22Rv1 (cell line): ENCODE results near the gene SIAH3.

ENCODE experiments used
- H3K27ac ChIP-seq: fragments of 450-650 bp; 2 replicates; pipeline ENCODE4 v1.5.1; 2017
- ZFX ChIP-seq: fragments of 450-650 bp; IDR thresholded peaks from 2 replicates; pipeline ENCODE4 v1.6.1; 2017; ENCODE audit warnings: antibody characterized with exemption, borderline replicate concordance
- TF ChIP-seq, protein P1 (sequence below): fragments of 450-650 bp; IDR thresholded peaks from 2 replicates; pipeline ENCODE4 v1.5.1; 2017; ENCODE audit warnings: mild to moderate bottlenecking

SIAH3 gene

GRCh38 chr13:45782327-45783045 is 69.1 kb downstream of the SIAH3 start:
- TF ChIP-seq, protein P1, sequence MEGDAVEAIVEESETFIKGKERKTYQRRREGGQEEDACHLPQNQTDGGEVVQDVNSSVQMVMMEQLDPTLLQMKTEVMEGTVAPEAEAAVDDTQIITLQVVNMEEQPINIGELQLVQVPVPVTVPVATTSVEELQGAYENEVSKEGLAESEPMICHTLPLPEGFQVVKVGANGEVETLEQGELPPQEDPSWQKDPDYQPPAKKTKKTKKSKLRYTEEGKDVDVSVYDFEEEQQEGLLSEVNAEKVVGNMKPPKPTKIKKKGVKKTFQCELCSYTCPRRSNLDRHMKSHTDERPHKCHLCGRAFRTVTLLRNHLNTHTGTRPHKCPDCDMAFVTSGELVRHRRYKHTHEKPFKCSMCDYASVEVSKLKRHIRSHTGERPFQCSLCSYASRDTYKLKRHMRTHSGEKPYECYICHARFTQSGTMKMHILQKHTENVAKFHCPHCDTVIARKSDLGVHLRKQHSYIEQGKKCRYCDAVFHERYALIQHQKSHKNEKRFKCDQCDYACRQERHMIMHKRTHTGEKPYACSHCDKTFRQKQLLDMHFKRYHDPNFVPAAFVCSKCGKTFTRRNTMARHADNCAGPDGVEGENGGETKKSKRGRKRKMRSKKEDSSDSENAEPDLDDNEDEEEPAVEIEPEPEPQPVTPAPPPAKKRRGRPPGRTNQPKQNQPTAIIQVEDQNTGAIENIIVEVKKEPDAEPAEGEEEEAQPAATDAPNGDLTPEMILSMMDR, result no peak
- TF ChIP-seq ZFX, result no peak
- H3K27ac ChIP-seq, result no peak overlapping the region

GRCh38 chr13:45781553-45782326 is 69.8 kb downstream of the SIAH3 start:
- no peak overlapping the region for H3K27ac ChIP-seq
- TF ChIP-seq, protein P1, result no peak
- TF ChIP-seq ZFX, result no peak

DNA sequence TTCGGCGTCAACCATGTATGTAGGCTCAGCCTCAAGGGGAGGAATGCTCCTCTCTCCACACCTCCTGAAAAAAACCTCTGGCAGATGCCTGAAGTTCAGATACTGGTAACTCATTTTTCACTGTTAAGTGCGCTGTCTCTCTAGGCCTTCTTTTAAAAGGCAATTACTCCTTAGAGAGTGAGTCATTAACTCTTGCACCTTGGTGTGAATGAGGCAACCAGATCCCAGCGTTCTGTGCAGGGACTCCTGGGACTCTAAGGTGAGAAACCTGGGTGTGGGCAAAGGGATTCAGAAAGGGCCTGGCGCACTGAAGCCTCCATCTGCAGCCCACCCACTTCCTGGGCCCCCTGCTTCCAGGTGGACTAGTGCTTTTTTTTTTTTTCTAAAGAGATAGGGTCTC is 71.7 kb downstream of the SIAH3 start:
- no peak for TF ChIP-seq ZFX
- TF ChIP-seq, protein P1, result no peak
- H3K27ac ChIP-seq, result no peak overlapping the region

DNA sequence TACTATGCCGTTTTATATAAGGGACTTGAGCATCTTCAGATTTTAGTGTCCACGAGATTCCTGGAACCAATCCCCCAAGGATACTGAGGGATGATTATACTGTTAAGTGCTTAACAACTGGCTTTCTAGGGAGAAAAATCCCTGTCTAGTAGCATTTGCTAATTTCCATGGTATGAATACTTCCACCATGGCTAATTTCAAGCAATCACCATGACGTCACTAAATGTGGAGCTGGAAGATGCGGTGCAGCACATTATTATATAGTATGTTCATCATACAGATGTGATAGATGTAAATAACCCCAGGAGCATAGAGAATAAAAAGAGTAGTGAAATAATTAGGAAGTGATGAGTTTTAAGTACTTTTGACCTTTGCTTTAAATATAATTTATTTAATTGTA is 72.7 kb downstream of the SIAH3 start:
- no peak overlapping the region for H3K27ac ChIP-seq
- no peak for TF ChIP-seq ZFX
- TF ChIP-seq, protein P1, result no peak

DNA sequence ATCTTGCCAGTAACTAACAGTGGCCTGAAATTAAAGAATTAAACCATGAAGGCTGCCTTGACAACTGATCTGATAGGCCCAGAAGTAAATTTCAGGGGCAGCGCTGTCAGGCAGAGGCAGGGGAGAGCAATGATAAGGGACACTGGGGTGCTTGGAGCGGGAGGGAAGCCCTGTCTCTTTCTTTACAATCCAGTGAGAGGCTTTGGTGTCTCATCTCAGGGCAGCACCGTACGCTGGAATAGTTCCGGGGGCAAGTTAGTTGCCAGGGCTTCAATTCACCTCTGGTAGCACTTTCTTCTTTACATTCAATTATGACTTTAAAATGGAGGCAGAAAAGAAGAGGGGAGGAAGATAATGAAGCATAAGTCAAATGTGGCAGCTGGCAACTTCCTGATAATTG is 74.8 kb downstream of the SIAH3 start:
- TF ChIP-seq ZFX, result no peak
- TF ChIP-seq, protein P1, result no peak
- no peak overlapping the region for H3K27ac ChIP-seq

DNA sequence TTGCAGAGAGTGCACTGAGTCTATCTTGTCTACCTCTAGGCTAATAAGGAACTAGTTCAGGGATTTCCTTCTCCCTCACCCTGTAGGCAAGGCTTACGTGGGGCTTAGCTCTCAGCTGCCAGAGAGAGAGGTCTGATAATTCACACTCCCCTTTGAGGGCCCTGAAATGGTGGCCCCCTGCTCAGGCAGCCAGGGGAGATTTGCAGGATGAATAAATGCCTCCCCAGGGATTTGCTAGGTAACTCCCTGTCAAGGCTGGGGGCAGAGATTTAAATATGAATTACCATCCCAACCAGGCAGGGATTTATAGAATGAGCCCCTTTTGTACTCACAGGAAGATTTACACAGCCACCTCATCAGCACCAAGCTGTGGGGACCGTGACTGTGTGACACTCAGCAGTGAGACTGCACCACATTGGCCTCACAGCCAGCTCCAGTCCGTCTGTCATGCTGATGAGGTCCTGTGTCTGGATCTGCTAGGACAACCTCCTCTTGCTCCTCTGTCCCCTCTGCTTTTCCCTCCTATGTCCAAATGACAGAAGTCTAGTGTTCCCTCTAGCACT is 76.1 kb downstream of the SIAH3 start:
- H3K27ac ChIP-seq, result no peak overlapping the region
- TF ChIP-seq, protein P1, result no peak
- no peak for TF ChIP-seq ZFX

DNA sequence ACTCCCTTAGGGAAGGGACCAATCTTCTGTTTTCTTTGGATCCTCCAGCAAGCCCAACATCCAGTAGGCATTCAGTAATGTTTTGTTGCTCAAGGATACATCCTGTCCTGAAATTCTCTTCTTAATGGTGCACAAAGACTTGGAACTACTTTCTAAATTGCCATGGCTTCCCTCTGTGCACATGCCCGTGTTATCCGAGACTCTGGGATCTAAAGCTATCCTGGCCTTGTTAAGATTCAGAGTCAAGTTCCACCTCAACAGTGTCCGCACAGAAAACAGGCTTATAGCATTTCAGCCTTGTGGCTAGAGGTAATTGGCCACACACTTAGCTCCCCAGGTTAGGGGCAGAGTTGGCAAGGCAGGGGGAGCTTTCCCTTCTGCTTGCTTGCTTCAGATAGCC is 77.6 kb downstream of the SIAH3 start:
- no peak overlapping the region for H3K27ac ChIP-seq
- TF ChIP-seq ZFX, result no peak
- TF ChIP-seq, protein P1, result no peak
